Endothelial cell of umbilical vein (primary cell): ENCODE measurements around the gene ST3GAL4. TPM values are rescaled to one million over a fixed set of nuclear protein-coding genes. Genes with fewer than 3 reads are reported as not detected.

Source experiments
- BruUV-seq: library from RNA; stranded (reverse); fragments of 400-500 nt; replicated peaks from 2 replicates; lab custom pipeline; 2021; lab: Mats Ljungman, UMichigan
- CTCF ChIA-PET: fragments of 300-600, 350-600 bp; sonication (Branson Sonifier 250); formaldehyde crosslinking; loops from one replicate; lab custom pipeline; 2021; ENCODE audit warnings: antibody characterized with exemption, inconsistent platforms; lab: Charles Lee
- POLR2A ChIA-PET: fragments of 300-600, 350-600 bp; sonication (Branson Sonifier 250); formaldehyde crosslinking; loops from one replicate; lab custom pipeline; 2021; ENCODE audit warnings: antibody characterized with exemption, inconsistent platforms; lab: Charles Lee
- DNase-seq: peaks from one replicate; pipeline ENCODE4 v3.0.0-alpha.2; 2011; ENCODE audit warnings: low read depth, low spot score
- FAIRE-seq: peaks from 2 replicates; lab custom pipeline; 2011; peaks lifted over from hg19 to GRCh38; lab: Jason Lieb, UNC
- H2AFZ ChIP-seq: 2 replicates; pipeline ENCODE4 v1.6.0; 2012; ENCODE audit warnings: low read depth, low read length, control low read depth, inconsistent platforms
- H3K27ac ChIP-seq: 2 replicates; pipeline ENCODE4 v1.5.1; 2011; ENCODE audit warnings: low read depth, mild to moderate bottlenecking, control low read depth, low read length, moderate library complexity; ENCODE audit not compliant: insufficient read depth
- H3K27me3 ChIP-seq, 2 experiments: 2 replicates each; pipeline versions ENCODE4 v1.6.0 to v1.6.1; 2011; ENCODE audit warnings: low read length in 2 of 2, mixed read lengths in 1 of 2; ENCODE audit not compliant: control insufficient read depth in 2 of 2, insufficient read depth in 2 of 2
- H3K36me3 ChIP-seq, 2 experiments: 2 replicates in 1 of 2; 3 replicates in 1 of 2; pipeline ENCODE4 v1.5.1; 2011; ENCODE audit warnings: low read length in 2 of 2, mild to moderate bottlenecking in 1 of 2, moderate library complexity in 1 of 2; ENCODE audit not compliant: control insufficient read depth in 2 of 2, insufficient read depth in 2 of 2; ENCODE audit errors: extremely low read depth in 1 of 2
- H3K4me1 ChIP-seq: 3 replicates; pipeline ENCODE4 v1.5.1; 2011; ENCODE audit warnings: mild to moderate bottlenecking, low read length; ENCODE audit not compliant: control insufficient read depth, insufficient read depth; ENCODE audit errors: extremely low read depth
- H3K4me2 ChIP-seq: 2 replicates; pipeline ENCODE4 v1.6.1; 2011; ENCODE audit warnings: low read length, control low read depth, mixed read lengths; ENCODE audit not compliant: insufficient read depth
- H3K4me3 ChIP-seq, 3 experiments: fragments of 200-600 bp in 1 of 3; sonication (generic), shearing (Covaris generic) in 1 of 3; replicated peaks in 1 of 3; 2 replicates each; pipeline ENCODE4 v1.5.1; 2011 to 2016; ENCODE audit warnings: control low read depth in 3 of 3, low read length in 3 of 3, mild to moderate bottlenecking in 2 of 3, inconsistent platforms in 1 of 3, low read depth in 1 of 3, moderate library complexity in 1 of 3; ENCODE audit not compliant: insufficient read depth in 1 of 3
- H3K79me2 ChIP-seq: 2 replicates; pipeline ENCODE4 v1.6.0; 2012; ENCODE audit warnings: low read length, inconsistent platforms; ENCODE audit not compliant: control insufficient read depth, insufficient read depth
- H3K9ac ChIP-seq: replicated peaks from 2 replicates; pipeline ENCODE3; 2011; ENCODE audit warnings: low read length, control low read depth; ENCODE audit not compliant: insufficient read depth; ENCODE audit errors: extremely low read depth
- H3K9me1 ChIP-seq: replicated peaks from 3 replicates; pipeline ENCODE4 v1.6.0; 2011; ENCODE audit warnings: mild to moderate bottlenecking, low read length; ENCODE audit not compliant: control insufficient read depth, insufficient read depth; ENCODE audit errors: extremely low read depth
- H3K9me3 ChIP-seq: replicated peaks from 2 replicates; pipeline ENCODE4 v1.5.1; 2012; ENCODE audit warnings: low read length, inconsistent platforms; ENCODE audit not compliant: control insufficient read depth, insufficient read depth
- H4K20me1 ChIP-seq: replicated peaks from 2 replicates; pipeline ENCODE3; 2011; ENCODE audit warnings: mild to moderate bottlenecking, low read length; ENCODE audit not compliant: control insufficient read depth, insufficient read depth; ENCODE audit errors: extremely low read depth
- EZH2 ChIP-seq: IDR thresholded peaks from 2 replicates; pipeline ENCODE4 v1.6.1; 2012; ENCODE audit warnings: borderline replicate concordance, low read depth, mild to moderate bottlenecking, moderate library complexity, low read length, inconsistent platforms; ENCODE audit not compliant: severe bottlenecking
- FOS ChIP-seq: IDR thresholded peaks from 2 replicates; pipeline ENCODE4 v1.6.1; 2011; ENCODE audit warnings: mild to moderate bottlenecking, low read length, moderate library complexity, borderline replicate concordance; ENCODE audit not compliant: insufficient read depth
- GATA2 ChIP-seq: IDR thresholded peaks from 2 replicates; pipeline ENCODE4 v1.7.0; 2011; ENCODE audit warnings: low read depth, mild to moderate bottlenecking, moderate library complexity, mixed read lengths, low read length; ENCODE audit not compliant: insufficient read length, insufficient read depth
- JUN ChIP-seq: IDR thresholded peaks from 2 replicates; pipeline ENCODE4 v1.6.1; 2011; ENCODE audit warnings: borderline replicate concordance, low read depth; ENCODE audit not compliant: insufficient read length, insufficient read depth
- MYC ChIP-seq: IDR thresholded peaks from one replicate; pipeline ENCODE4 v1.6.1; 2011; ENCODE audit warnings: mild to moderate bottlenecking, low read depth, low read length
- POLR2A ChIP-seq: IDR thresholded peaks from 2 replicates; pipeline ENCODE4 v1.6.1; 2012; ENCODE audit warnings: low read depth, mild to moderate bottlenecking, control low read depth, low read length
- POLR2AphosphoS5 ChIP-seq: IDR thresholded peaks from 2 replicates; pipeline ENCODE4 v1.6.1; 2012; ENCODE audit warnings: low read depth, mild to moderate bottlenecking, control low read depth, low read length, moderate library complexity; ENCODE audit not compliant: insufficient read depth
- dilution Hi-C: fragments of 300-500 bp; cut with MboI; formaldehyde crosslinking; loops from one replicate; pipeline ENCODE4 v1.15.0; 2019; ENCODE audit warnings: low sequenced_read_pairs; ENCODE audit not compliant: extremely low pct_ligation_motif_present
- intact Hi-C: fragments of 100-400 bp; cut with micrococcal nuclease; formaldehyde crosslinking; loops from one replicate; pipeline ENCODE4 v1.10.0; 2022
- polyA plus RNA-seq, 4 experiments: library from polyadenylated mRNA; depleted of rRNA in 3 of 4; stranded (reverse) in 3 of 4; unstranded in 1 of 4; fragments of >200 nt; gene quantifications; 2 replicates each; pipeline versions ENCODE4 v1.2.1 to v1.2.3, GENCODE V29; 2011 to 2012; ENCODE audit warnings: missing spikeins in 1 of 4
- total RNA-seq: library from RNA; stranded (reverse); gene quantifications from 2 replicates; pipeline ENCODE4 v1.2.3, GENCODE V29; 2021
- TF ChIP-seq, protein P1 (sequence below): IDR thresholded peaks from 2 replicates; pipeline ENCODE4 v1.6.1; 2011; ENCODE audit not compliant: insufficient read depth, insufficient read length
- TF ChIP-seq, protein P2 (sequence below), 2 donors: IDR thresholded peaks; 1 replicate in 1 of 2; 2 replicates in 1 of 2; pipeline ENCODE4 v1.5.1; 2011; ENCODE audit warnings: low read length in 2 of 2, mild to moderate bottlenecking in 2 of 2, moderate library complexity in 2 of 2, control low read depth in 1 of 2, inconsistent platforms in 1 of 2, low read depth in 1 of 2; ENCODE audit not compliant: insufficient read depth in 1 of 2; ENCODE audit errors: extremely low read depth in 1 of 2

The ST3GAL4 gene
- total and polyA plus RNA-seq, 2 donors (not counting 3 experiments of a cell fraction or from before 2014, with no cell fraction given) = 17.7 to 19.4 TPM

DNA sequence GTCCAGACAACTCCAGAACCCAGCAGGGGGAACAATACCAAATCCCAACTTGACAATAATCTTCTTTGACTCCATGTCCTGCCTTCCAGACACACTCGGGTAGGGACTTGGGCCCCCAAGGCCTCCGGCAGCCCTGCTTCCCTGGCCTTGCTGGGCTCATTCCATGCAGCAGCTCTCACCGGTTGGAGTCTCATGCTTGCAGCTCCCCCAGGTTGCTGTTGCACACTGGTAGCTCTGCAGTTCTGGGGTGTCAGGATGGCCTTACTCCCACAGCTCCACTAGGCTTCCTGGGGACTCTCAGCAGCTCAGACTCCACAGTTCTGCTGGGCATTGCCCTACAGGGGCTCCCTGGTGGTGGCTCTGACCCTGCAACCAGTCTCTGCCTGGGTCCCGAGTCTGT is 42.8 kb downstream of the ST3GAL4 start:
- H3K4me3 ChIP-seq = no peak overlapping the region
- no peaks in the 10 kb centered on the region for H4K20me1 ChIP-seq
- dilution Hi-C loops = no loop called here
- DNase-seq = no peak
- H3K9me3 ChIP-seq = no peaks in the 10 kb centered on the region
- no peaks in the 10 kb centered on the region for H3K4me1 ChIP-seq
- no peak overlapping the region for H3K4me2 ChIP-seq
- CTCF ChIA-PET = interaction anchor here (1.4 kb wide), 1 partner anchor 88 kb away, joined by 3 read pairs; no protein-coding TSS in a partner anchor
- BruUV-seq = no TSS peak
- H3K36me3 ChIP-seq = no peaks in the 10 kb centered on the region
- intact Hi-C loops = no loop called here
- POLR2A ChIA-PET = no interaction called here
- no peak overlapping the region for H3K9ac ChIP-seq
- no peaks in the 10 kb centered on the region for H3K79me2 ChIP-seq
- H3K27me3 ChIP-seq = no peaks in the 10 kb centered on the region
- H3K9me1 ChIP-seq = no peaks in the 10 kb centered on the region
- H2AFZ ChIP-seq = no peak overlapping the region
- FAIRE-seq = no peak
- no peak overlapping the region for H3K27ac ChIP-seq
- TF ChIP-seq, protein P1, sequence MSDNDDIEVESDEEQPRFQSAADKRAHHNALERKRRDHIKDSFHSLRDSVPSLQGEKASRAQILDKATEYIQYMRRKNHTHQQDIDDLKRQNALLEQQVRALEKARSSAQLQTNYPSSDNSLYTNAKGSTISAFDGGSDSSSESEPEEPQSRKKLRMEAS = no peak
- TF ChIP-seq EZH2 = no peak
- no peak for TF ChIP-seq JUN
- TF ChIP-seq, protein P2, sequence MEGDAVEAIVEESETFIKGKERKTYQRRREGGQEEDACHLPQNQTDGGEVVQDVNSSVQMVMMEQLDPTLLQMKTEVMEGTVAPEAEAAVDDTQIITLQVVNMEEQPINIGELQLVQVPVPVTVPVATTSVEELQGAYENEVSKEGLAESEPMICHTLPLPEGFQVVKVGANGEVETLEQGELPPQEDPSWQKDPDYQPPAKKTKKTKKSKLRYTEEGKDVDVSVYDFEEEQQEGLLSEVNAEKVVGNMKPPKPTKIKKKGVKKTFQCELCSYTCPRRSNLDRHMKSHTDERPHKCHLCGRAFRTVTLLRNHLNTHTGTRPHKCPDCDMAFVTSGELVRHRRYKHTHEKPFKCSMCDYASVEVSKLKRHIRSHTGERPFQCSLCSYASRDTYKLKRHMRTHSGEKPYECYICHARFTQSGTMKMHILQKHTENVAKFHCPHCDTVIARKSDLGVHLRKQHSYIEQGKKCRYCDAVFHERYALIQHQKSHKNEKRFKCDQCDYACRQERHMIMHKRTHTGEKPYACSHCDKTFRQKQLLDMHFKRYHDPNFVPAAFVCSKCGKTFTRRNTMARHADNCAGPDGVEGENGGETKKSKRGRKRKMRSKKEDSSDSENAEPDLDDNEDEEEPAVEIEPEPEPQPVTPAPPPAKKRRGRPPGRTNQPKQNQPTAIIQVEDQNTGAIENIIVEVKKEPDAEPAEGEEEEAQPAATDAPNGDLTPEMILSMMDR (IDR thresholded peaks at IDR 0.05; ENCODE audit: extremely low read depth in 1 of 2, insufficient read depth in 1 of 2, low read depth in 1 of 2, low read length in 2 of 2) = no peak
- no peak for TF ChIP-seq MYC
- no peak for TF ChIP-seq FOS
- no peak for TF ChIP-seq POLR2A
- TF ChIP-seq GATA2 = no peak
- TF ChIP-seq POLR2AphosphoS5 = no peak
